Measurements from ENCODE around the gene SNRPD2. TPM values are rescaled to one million over a fixed set of nuclear protein-coding genes. Genes with fewer than 3 reads are reported as not detected.

The SNRPD2 gene
- total RNA-seq, 4 donors from 2014 or later, result 117 to 159 (median 152) TPM

DNA sequence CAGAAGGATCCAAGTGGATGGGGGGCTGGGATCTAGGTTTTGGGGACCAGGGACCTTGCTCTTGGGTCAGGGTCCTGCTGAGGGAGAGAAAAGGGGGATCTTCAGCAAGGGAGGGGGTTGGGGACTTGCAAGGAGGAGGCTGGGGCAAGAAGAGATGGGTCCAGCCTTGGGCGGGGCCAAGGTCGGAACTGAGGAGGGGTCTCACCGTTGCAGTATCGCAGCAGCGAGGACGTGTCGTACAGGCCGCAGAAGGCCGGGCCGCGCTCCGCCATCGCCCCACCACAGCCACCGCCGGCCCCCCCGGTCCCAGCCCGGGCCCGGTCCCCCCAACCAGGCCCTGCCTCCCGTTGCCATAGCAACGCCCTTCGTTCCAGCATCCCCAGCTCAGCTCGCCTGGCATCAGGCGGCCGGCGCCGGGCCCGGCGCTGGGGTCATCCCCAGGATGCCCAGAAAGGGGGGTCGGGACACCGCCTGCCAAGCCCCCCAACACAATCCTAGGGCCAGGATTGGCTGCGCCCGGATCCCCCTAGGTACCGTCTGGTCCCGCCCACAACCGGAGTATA, 46.6 kb downstream of the SNRPD2 start:
- TF ChIP-seq, protein P1, sequence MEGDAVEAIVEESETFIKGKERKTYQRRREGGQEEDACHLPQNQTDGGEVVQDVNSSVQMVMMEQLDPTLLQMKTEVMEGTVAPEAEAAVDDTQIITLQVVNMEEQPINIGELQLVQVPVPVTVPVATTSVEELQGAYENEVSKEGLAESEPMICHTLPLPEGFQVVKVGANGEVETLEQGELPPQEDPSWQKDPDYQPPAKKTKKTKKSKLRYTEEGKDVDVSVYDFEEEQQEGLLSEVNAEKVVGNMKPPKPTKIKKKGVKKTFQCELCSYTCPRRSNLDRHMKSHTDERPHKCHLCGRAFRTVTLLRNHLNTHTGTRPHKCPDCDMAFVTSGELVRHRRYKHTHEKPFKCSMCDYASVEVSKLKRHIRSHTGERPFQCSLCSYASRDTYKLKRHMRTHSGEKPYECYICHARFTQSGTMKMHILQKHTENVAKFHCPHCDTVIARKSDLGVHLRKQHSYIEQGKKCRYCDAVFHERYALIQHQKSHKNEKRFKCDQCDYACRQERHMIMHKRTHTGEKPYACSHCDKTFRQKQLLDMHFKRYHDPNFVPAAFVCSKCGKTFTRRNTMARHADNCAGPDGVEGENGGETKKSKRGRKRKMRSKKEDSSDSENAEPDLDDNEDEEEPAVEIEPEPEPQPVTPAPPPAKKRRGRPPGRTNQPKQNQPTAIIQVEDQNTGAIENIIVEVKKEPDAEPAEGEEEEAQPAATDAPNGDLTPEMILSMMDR (IDR thresholded peaks at IDR 0.05; ENCODE audit: low read depth), result no peak

DNA sequence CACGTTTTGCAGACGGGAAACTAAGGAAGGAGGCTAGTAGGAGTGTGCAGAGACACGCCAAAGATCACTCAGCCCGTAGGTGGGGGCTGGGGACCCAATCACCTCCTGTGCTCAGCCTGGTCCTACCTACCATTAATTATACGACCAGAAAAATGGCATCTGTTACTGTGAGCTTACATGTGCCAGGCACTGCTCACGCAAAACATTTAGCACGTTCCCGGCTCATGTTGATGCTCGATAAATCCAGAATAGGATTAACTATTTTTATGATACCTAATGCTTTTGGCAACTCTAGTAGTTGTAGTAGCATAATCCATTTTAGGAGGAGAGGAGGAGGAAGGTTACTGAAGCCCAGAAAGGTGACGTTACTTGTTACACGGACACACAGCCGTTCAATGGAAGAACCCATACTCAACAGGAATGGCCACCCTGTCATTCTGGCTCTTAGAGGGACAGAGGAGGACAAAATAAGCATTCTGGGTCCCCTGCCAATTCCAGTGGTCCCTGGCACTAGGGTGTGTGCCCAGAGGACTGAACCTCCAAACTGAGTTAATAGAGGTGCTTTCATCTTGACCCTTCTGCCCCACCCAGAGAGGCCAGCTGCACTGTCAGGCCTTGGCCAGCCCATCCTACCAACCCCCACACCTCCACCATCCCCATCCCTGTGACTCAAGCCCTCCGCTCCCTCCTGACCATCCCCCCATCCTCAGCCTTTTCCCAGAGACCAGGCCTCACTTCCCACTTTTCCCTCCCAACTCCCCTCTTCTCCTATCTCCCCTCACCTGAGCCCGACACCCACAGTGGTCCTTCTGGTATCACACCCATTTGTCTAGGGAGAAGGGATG, 47.6 kb downstream of the SNRPD2 start:
- TF ChIP-seq, protein P1 (IDR thresholded peaks at IDR 0.05; ENCODE audit: low read depth), result no peak

DNA sequence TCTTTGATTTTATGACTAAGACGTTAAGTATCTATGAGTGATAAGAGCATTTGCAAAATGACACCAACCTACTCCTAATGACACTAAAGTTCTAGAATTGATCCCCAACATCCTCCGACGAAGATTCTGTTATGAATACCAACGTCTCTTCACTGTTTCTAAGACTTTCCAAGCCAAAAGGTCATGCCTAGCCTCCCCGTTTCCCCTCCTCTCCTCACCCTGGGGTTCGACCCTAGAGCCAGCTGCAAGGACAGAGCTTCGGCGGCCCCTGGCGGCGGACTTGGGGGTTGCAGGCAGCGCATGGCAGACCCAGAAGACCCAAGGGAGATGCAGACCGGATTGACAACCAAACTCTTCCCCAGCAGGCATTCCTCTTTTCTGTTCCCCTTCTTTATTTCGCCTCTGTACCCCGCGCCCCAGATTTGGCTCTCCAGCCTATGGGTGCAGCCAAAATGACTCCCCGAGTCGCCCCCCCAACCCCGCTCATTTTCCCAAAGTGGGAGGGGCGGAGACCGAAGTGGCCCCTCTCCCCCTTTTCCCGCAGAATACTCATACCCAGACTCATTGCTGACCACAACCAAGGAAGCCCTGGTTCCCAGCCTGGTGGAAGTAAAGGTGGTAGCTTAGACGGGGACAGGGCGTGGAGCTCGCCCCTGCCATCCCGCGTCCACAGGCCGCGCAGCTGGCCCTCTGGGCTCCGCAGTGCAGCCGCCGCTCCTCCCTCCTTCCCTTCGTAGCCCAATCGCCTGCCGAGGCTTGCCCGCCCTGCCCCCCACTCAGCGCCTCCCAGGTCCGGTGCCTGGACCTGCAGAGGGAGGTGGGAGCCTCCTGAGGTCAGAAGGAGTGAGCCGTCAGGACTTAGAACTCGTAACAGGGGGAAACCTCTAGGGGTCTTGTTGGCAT, 48.5 kb downstream of the SNRPD2 start:
- TF ChIP-seq, protein P1 (IDR thresholded peaks at IDR 0.05; ENCODE audit: low read depth), result no peak

DNA sequence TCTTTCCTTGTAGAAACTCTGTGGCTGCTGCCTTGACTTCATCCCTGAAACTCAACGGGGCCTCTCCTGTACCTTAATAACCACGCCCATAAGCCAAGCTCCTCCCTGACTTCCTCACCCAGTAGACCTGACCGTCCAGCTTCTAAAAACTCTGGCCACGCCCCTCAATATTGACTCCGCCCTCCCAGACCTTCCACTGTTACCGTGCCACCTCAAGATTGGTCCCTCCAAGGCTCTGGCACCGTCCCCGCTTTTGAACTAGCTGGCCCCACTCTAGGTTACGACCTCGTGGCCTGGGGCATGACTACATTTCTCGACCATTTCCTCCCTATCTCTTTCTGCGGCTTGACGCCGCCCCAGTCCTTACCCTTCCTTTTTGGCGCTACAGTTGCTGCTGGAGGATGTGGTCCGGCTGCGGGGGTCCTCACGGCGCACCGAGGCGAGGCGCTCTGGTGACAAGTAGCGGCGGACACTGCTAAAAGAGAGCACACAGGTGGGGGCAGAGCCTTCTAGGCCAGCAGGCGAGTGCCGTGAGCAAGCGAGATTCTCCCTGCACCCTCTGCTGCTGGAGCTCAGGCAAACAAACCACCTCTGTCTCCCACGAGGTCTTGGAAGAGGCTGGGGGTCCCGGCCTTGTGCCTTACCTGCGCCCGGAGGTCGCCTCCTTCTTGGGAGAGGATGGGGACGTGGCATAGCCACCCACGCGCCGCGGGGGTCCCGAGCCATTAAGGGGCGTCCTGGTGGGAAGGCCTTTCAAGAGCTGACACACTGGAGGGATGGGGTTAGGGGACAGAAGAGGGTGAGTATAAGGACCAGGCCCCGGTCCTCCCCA, 50.3 kb downstream of the SNRPD2 start:
- TF ChIP-seq, protein P1 (IDR thresholded peaks at IDR 0.05; ENCODE audit: low read depth), result no peak

DNA sequence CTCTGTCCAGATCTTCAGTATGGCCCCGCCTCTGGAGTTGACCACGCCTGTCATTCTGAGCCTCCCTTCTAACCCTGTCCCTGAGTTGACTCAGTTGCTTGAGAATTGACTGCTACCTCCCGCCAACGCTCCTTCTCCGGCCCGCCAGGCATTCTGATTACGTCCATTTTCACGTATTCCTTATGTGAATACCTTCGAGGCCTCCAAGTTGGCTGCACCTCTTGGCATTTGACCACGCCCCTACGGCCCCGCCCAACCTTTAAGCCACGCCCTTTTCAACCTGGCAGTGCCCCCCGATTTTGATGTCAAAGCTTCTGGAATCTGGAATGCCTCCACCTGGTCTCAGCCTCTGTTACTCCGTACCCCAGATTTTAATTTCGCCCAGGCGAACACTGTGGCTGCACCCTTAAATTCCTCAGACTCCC, 50.9 kb downstream of the SNRPD2 start:
- TF ChIP-seq, protein P1 (IDR thresholded peaks at IDR 0.05; ENCODE audit: low read depth), result no peak

DNA sequence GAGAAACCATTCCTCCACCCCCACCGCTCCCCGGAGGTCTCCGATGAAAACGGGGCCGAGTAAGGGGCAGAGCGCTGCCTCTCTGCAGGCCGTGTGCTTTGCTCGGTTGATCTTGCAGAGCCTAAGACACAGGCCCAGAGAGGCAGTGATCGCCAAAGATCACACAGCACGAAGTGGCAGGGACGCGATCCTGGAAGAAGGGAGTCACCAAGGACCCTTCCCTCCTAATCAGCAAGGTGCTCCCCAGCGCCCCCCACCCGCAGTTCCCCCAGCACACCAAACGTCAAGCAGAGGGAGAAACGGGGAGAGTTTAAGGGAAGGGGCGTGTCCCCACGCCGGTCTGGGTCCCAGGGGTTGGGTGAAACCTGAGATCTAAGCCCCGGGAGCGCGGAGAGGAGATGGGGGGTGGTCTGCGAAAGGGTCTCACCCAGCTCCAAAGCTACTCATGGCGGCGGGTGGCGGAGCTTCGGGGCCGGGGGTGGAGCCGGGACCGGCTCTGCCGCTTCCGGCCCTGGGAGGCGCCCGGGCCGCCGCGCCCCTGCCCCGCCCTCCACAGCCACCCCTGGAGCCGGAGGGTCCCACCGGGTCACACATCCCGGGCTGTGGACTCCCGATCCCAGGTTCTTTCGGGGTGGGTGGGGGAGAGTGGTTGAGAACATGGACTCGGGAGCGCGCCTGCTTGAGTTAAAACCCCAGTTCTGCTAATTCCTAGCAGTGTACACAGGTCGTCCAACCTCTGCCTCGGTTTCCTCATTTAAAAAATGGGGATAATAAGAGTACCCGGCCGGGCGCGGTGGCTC, 52.6 kb downstream of the SNRPD2 start, which contains the start of gene EML2:
Gene EML2, minus strand, starts transcription at position 468 of the 800 bp plus-strand sequence. Its CDS starts 21 bp downstream, at position 447.
- TF ChIP-seq, protein P1 (IDR thresholded peaks at IDR 0.05; ENCODE audit: low read depth), result no peak

All from subcutaneous adipose tissue (tissue), 4 donors.